Measurements from ENCODE around the gene BEND4.

Gene BEND4

DNA sequence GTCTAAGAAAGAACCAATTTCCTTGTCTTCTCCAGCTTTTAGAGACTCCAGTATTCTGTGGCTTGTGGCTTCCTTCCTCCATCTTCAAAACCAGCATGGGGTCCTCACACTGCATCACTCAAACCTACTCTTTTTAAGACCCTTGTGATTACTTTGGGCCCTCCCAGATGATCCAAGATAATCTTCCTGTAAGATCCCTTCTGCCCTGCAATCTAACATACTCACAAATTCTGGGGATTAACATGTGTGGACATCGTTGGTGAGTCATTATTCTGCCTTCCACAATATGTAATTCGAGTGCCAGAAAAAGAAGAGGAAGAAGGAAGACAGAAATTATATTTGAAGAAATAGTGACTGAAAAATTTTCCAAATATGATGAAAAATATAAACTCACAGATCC is 47.9 kb downstream of the BEND4 start:
- DNase-seq = peak; percentile 8

DNA sequence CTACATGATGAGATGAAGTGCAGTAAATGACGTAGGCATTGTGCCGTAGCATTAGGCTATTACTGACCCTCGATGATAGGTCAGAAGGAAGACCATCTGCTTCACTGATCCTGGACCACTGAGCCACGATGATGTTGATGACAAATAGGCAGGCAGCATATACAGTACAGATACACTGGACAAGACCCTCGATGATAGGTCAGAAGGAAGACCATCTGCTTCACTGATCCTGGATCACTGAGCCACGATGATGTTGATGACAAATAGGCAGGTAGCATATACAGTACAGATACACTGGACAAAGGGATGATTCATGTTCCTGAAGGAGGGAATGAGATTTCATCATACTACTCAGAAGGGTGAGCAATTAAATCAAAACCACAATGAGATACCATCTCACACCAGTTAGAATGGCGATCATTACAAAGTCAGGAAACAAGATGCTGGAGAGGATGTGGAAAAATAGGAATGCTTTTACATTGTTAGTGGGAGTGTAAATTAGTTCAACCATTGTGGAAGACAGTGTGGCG is 50.9 kb downstream of the BEND4 start:
- no peak for DNase-seq

GRCh38 chr4:42088386-42088785 is 64.1 kb downstream of the BEND4 start:
- DNase-seq = no peak

DNA sequence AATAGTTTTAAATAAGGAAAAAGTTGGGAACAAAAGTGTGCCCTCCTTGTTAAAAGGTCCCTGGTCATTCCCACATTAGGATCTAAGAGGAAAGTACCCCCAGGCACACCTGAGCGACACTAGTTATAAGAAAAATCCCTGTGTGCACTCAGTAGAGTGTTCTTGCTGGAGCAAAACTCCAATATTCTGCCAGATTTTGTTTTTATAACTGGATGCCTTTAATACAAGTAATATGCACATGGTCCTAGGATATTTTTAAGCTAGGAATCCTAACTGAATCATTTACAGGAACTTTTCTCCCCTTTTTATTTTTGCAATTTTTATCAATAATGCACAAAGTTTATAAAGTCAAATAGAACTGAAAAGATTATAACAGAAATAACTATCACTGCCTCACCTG is 68.6 kb downstream of the BEND4 start:
- peak; percentile 49 for DNase-seq

DNA sequence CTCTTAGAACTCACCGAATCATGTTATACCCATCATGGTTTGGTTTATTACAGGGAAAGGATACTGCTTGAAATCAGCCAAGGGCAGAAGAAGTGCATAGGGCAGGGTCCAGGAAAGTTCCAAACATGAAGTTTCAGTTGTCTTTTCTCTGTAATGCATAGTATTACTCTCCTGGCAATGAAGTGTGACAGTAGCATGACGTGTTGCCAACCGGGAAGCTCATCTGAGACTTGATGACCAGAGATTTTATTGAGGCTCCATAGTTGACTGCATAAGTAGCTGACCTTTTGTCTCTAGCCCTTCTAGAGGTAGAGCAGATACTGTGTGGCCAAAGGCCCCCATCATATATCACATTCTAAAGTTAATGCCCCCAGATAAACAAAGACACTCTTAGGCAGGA is 72.1 kb downstream of the BEND4 start:
- DNase-seq = no peak

DNA sequence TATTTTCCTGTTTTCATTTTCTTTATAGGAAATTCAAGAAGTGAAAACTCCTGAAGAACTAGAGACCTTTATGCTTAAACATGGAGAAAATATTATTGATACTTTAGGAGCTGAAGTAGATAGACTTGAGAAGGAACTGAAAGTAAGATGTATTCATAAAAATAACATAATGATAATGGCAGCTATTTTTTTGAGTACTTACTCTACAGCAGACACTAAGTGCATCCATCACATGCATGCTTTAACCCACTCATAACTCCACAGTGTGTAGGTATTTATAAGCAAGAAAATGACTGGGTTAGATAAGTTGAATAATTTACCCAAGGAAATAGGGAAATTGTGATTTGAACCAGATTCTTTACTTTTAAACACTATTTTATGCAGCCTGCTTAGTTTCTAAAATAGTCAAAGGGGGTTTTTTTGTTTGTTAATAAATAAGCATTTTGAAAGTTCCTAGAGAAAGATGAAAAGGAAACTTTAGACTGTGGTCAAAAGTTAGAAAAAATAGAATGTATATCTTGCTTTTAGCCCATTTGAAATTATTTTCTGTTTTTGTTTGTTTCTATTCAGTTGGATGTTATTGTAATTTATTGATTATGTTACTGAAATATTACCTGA is 74.2 kb downstream of the BEND4 start:
- DNase-seq = no peak

- DNase-seq = no peak
These were observed 78.2 kb downstream of the BEND4 start for GRCh38 chr4:42074294-42074693.

GRCh38 chr4:42070463-42070862 is 82.0 kb downstream of the BEND4 start:
- DNase-seq = no peak

DNA sequence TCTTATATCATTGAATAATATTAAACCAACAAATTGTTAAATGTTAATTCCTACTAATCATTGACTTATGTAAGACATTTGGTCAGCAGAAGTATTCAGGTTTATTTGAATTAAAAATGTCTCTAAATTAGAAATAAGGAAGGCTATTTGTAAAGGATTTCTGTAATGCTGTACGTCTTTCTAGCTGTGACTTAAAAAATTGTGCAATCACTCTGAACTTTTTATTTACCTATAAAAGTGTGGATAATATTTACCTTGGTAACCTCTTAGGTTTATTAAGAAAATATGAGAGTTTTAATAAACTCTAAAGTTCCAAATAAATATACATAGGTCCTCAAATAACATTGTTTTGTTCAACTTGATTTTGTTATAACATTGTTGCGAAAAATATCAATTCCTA is 85.2 kb downstream of the BEND4 start:
- no peak for DNase-seq

GRCh38 chr4:42066402-42066801 is 86.1 kb downstream of the BEND4 start:
- no peak for DNase-seq

Data from fibroblast of skin of back (primary cell).